Neural cell (in vitro differentiated cells): ENCODE results near the gene FAF2. TPM values are rescaled to one million over a fixed set of nuclear protein-coding genes. Genes with fewer than 3 reads are reported as not detected.

Source experiments
- H2AFZ ChIP-seq: fragments of 200-600, 300-800 bp; sonication (generic), shearing (Covaris generic); 2 replicates; pipeline ENCODE4 v1.6.0; 2014; ENCODE audit warnings: low read depth, mild to moderate bottlenecking, antibody characterized with exemption, low read length, moderate library complexity
- H3F3A ChIP-seq: fragments of 200-600 bp; shearing (Covaris generic); 2 replicates; pipeline ENCODE4 v1.6.1; 2016; ENCODE audit warnings: mild to moderate bottlenecking, moderate library complexity, mixed read lengths, antibody characterized with exemption, low read length; ENCODE audit not compliant: insufficient read depth, poor library complexity, severe bottlenecking
- H3K27ac ChIP-seq: fragments of 200-600, 300-800 bp; sonication (generic), shearing (Covaris generic); 2 replicates; pipeline ENCODE4 v1.5.1; 2014; ENCODE audit warnings: mild to moderate bottlenecking, low read length, moderate library complexity
- H3K27me3 ChIP-seq: fragments of 300-800, 200-600 bp; sonication (generic), shearing (Covaris generic); 2 replicates; pipeline ENCODE4 v1.6.0; 2014; ENCODE audit warnings: mild to moderate bottlenecking, low read depth, low read length, moderate library complexity; ENCODE audit not compliant: insufficient read depth
- H3K36me3 ChIP-seq: fragments of 300-800, 200-600 bp; sonication (generic), shearing (Covaris generic); 2 replicates; pipeline ENCODE4 v1.5.1; 2014; ENCODE audit warnings: mild to moderate bottlenecking, antibody characterized with exemption, low read length, moderate library complexity; ENCODE audit not compliant: insufficient read depth
- H3K4me2 ChIP-seq: fragments of 300-800, 200-600 bp; sonication (generic), shearing (Covaris generic); 2 replicates; pipeline ENCODE4 v1.6.0; 2014; ENCODE audit warnings: mild to moderate bottlenecking, low read length
- H3K4me3 ChIP-seq: fragments of 300-800, 200-600 bp; sonication (generic), shearing (Covaris generic); 2 replicates; pipeline ENCODE4 v1.5.1; 2014; ENCODE audit warnings: mild to moderate bottlenecking, low read length, moderate library complexity
- H3K79me2 ChIP-seq: fragments of 200-600 bp; shearing (Covaris generic); replicated peaks from 2 replicates; pipeline ENCODE4 v1.6.0; 2014; ENCODE audit warnings: mild to moderate bottlenecking, low read length, moderate library complexity; ENCODE audit not compliant: insufficient read depth
- H3K9ac ChIP-seq: fragments of 300-800, 200-600 bp; sonication (generic), shearing (Covaris generic); 2 replicates; pipeline ENCODE4 v1.6.1; 2016; ENCODE audit warnings: mild to moderate bottlenecking, low read length, mixed read lengths
- H3K9me2 ChIP-seq: fragments of 200-600 bp; shearing (Covaris generic); 2 replicates; pipeline ENCODE4 v1.6.1; 2016; ENCODE audit warnings: mild to moderate bottlenecking, low read length, mixed read lengths; ENCODE audit not compliant: insufficient read depth
- H3K9me3 ChIP-seq: fragments of 200-600, 300-800 bp; sonication (generic), shearing (Covaris generic); 2 replicates; pipeline ENCODE4 v1.6.1; 2016; ENCODE audit warnings: mild to moderate bottlenecking, mixed run types, low read length, moderate library complexity, mixed read lengths
- H4K20me1 ChIP-seq: fragments of 200-600 bp; shearing (Covaris generic); 2 replicates; pipeline ENCODE4 v1.6.1; 2016; ENCODE audit warnings: mild to moderate bottlenecking, mixed run types; ENCODE audit not compliant: insufficient read depth
- EP300 ChIP-seq: fragments of 450-650 bp; conservative IDR thresholded peaks from 2 replicates; pipeline ENCODE4 v1.6.1; 2014; ENCODE audit warnings: antibody characterized with exemption, mild to moderate bottlenecking, moderate library complexity; ENCODE audit not compliant: poor library complexity, severe bottlenecking
- EZH2 ChIP-seq: fragments of 200-600, 300-800 bp; shearing (Covaris generic), sonication (generic); IDR thresholded peaks from 2 replicates; pipeline ENCODE4 v1.6.1; 2014; ENCODE audit warnings: antibody characterized with exemption, low read length, borderline replicate concordance, mild to moderate bottlenecking; ENCODE audit not compliant: insufficient read depth, poor library complexity, severe bottlenecking
- MXI1 ChIP-seq: fragments of 450-650 bp; conservative IDR thresholded peaks from 2 replicates; pipeline ENCODE4 v1.6.1; 2014; ENCODE audit warnings: antibody characterized with exemption, mild to moderate bottlenecking; ENCODE audit not compliant: poor library complexity, severe bottlenecking
- POLR2AphosphoS5 ChIP-seq: IDR thresholded peaks from 2 replicates; pipeline ENCODE4 v1.6.1; 2012
- RAD21 ChIP-seq: fragments of 450-650 bp; conservative IDR thresholded peaks from 2 replicates; pipeline ENCODE4 v1.6.1; 2014; ENCODE audit warnings: antibody characterized with exemption, mild to moderate bottlenecking, moderate library complexity
- SMC3 ChIP-seq: fragments of 450-650 bp; conservative IDR thresholded peaks from 2 replicates; pipeline ENCODE4 v1.6.1; 2014; ENCODE audit warnings: antibody characterized with exemption, mild to moderate bottlenecking, moderate library complexity; ENCODE audit not compliant: poor library complexity
- TAF1 ChIP-seq: IDR thresholded peaks from 2 replicates; pipeline ENCODE4 v1.6.1; 2012; ENCODE audit warnings: low read depth
- polyA plus RNA-seq: library from polyadenylated mRNA; depleted of rRNA; stranded (reverse); fragments of >200 nt; gene quantifications from 2 replicates; pipeline ENCODE4 v1.2.3, GENCODE V29; 2014
- TF ChIP-seq, protein P1 (sequence below): IDR thresholded peaks from 2 replicates; pipeline ENCODE4 v1.6.1; 2012; ENCODE audit warnings: borderline replicate concordance
- TF ChIP-seq, protein P2 (sequence below): fragments of 450-650 bp; IDR thresholded peaks from 2 replicates; pipeline ENCODE4 v1.5.1; 2014; ENCODE audit warnings: antibody characterized with exemption, mild to moderate bottlenecking, moderate library complexity; ENCODE audit not compliant: poor library complexity, severe bottlenecking

FAF2 gene
- polyA plus RNA-seq, 1 donor from 2014 or later: 30.8 TPM

DNA sequence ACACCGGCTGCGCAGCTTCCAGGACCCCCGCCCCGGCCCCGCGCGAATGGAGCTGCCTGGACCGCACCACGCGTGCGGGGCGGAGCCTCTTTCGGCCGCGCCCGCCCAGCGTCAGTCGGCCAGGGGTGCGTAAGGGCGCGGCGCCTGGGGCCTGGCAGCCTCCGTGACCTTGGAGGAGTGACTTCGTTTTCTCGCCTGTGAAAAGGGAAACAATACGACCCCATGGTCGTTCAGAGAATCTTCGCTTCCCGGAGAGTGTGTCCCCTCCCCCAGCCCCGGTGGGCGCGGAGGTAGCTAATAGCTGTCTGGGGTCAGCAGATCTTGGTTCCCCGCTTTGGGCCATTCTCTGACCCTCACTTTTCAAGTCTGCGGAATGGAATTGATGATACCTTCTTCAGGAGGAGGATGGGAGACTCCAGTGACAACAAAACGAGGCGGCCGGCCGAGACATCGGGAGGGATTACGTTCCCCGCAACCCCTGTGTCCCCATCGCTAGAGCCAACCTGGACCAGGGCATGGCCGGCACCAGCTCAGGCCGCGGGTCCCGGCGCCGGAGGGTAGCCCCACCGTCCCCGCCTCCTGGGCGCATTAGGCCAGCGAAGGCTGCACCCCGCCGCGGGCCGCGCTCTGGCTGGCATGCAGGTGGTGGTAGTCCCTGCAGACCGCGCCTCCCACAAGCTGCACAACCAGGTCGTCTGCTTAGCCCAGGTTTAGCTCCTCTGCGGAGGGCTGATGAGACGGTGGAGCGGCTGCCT is 95.4 kb downstream of the FAF2 start:
- Histone ChIP-seq H3K9me3 (no peaks in the 10 kb centered on the region), H3K9ac (peak overlapping the region; percentile 79), H3K9me2 (no peaks in the 10 kb centered on the region), H3K79me2 (no peaks in the 10 kb centered on the region), H3K4me2 (peak overlapping the region; percentile 92), H3F3A (no peaks in the 10 kb centered on the region), H3K4me3 (peak overlapping the region; percentile 91), H2AFZ (peak overlapping the region; percentile 69), H3K36me3 (no peaks in the 10 kb centered on the region), H3K27me3 (no peaks in the 10 kb centered on the region), H4K20me1 (no peaks in the 10 kb centered on the region), H3K27ac (peak overlapping the region; percentile 64)
- TF ChIP-seq TAF1 (no peak), MXI1 (no peak), RAD21 (no peak), SMC3 (peak; percentile 29), EZH2 (no peak), POLR2AphosphoS5 (peak; percentile 74), EP300 (no peak)
- TF ChIP-seq, protein P1, sequence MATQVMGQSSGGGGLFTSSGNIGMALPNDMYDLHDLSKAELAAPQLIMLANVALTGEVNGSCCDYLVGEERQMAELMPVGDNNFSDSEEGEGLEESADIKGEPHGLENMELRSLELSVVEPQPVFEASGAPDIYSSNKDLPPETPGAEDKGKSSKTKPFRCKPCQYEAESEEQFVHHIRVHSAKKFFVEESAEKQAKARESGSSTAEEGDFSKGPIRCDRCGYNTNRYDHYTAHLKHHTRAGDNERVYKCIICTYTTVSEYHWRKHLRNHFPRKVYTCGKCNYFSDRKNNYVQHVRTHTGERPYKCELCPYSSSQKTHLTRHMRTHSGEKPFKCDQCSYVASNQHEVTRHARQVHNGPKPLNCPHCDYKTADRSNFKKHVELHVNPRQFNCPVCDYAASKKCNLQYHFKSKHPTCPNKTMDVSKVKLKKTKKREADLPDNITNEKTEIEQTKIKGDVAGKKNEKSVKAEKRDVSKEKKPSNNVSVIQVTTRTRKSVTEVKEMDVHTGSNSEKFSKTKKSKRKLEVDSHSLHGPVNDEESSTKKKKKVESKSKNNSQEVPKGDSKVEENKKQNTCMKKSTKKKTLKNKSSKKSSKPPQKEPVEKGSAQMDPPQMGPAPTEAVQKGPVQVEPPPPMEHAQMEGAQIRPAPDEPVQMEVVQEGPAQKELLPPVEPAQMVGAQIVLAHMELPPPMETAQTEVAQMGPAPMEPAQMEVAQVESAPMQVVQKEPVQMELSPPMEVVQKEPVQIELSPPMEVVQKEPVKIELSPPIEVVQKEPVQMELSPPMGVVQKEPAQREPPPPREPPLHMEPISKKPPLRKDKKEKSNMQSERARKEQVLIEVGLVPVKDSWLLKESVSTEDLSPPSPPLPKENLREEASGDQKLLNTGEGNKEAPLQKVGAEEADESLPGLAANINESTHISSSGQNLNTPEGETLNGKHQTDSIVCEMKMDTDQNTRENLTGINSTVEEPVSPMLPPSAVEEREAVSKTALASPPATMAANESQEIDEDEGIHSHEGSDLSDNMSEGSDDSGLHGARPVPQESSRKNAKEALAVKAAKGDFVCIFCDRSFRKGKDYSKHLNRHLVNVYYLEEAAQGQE: peak; percentile 41
- TF ChIP-seq, protein P2, sequence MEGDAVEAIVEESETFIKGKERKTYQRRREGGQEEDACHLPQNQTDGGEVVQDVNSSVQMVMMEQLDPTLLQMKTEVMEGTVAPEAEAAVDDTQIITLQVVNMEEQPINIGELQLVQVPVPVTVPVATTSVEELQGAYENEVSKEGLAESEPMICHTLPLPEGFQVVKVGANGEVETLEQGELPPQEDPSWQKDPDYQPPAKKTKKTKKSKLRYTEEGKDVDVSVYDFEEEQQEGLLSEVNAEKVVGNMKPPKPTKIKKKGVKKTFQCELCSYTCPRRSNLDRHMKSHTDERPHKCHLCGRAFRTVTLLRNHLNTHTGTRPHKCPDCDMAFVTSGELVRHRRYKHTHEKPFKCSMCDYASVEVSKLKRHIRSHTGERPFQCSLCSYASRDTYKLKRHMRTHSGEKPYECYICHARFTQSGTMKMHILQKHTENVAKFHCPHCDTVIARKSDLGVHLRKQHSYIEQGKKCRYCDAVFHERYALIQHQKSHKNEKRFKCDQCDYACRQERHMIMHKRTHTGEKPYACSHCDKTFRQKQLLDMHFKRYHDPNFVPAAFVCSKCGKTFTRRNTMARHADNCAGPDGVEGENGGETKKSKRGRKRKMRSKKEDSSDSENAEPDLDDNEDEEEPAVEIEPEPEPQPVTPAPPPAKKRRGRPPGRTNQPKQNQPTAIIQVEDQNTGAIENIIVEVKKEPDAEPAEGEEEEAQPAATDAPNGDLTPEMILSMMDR: no peak

DNA sequence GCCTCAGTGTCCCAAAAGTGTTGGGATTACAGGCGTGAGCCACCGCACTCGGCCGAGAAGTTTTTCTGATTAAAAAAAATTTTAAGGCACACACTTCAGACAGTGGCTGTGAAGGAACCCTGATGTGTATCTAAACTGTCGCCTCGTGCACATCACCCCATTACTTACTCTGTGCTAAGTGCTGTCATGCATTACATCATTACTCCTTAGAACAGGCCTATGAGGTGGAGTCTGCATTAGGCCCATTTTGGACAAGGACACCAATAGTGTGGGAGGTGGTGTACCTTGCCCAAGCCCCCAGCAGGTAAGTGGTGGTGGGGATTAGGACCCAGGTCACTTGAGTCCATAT is 97.2 kb downstream of the FAF2 start:
- Histone ChIP-seq H3K27ac (no peak overlapping the region), H3K79me2 (no peaks in the 10 kb centered on the region), H4K20me1 (no peaks in the 10 kb centered on the region), H3K27me3 (no peaks in the 10 kb centered on the region), H3K9ac (no peak overlapping the region), H2AFZ (no peak overlapping the region), H3K36me3 (no peaks in the 10 kb centered on the region), H3K9me2 (no peaks in the 10 kb centered on the region), H3F3A (no peaks in the 10 kb centered on the region), H3K9me3 (no peaks in the 10 kb centered on the region), H3K4me2 (no peak overlapping the region), H3K4me3 (no peak overlapping the region)
- TF ChIP-seq, protein P2: no peak
- TF ChIP-seq POLR2AphosphoS5 (no peak), TAF1 (no peak), SMC3 (no peak), MXI1 (no peak), RAD21 (no peak), EZH2 (no peak), EP300 (no peak)
- TF ChIP-seq, protein P1: no peak
